Measurements from ENCODE around the gene PPP1R9A.

- TF ChIP-seq POLR2A (IDR thresholded peaks at IDR 0.05; ENCODE audit: low read length), result no peak
- TF ChIP-seq GATA1 (IDR thresholded peaks at IDR 0.05; ENCODE audit: low read depth, low read length), result no peak
Measured at GRCh38 chr7:95261895-95262415, 354.6 kb downstream of the PPP1R9A start.

Data from erythroblast (primary cell).